Lower leg skin (tissue), 3 donors: Measurements from ENCODE around the gene CNPY3.
"Not testable (repeated sequence)": the region's sequence is repeated elsewhere in the genome, so short reads cannot be mapped to it uniquely, and the experiment has no call there.

Source experiments
- CTCF ChIP-seq, 3 donors: fragments of 450-650 bp; IDR thresholded peaks; one replicate each; pipeline ENCODE4 v1.5.1; 2016; ENCODE audit warnings: antibody characterized with exemption in 3 of 3, mild to moderate bottlenecking in 3 of 3, moderate library complexity in 2 of 3
- POLR2A ChIP-seq, 2 donors: fragments of 450-650 bp; IDR thresholded peaks; one replicate each; pipeline ENCODE4 v1.6.1; 2016 to 2017; ENCODE audit warnings: antibody characterized with exemption in 2 of 2, mild to moderate bottlenecking in 1 of 2, moderate library complexity in 1 of 2

DNA sequence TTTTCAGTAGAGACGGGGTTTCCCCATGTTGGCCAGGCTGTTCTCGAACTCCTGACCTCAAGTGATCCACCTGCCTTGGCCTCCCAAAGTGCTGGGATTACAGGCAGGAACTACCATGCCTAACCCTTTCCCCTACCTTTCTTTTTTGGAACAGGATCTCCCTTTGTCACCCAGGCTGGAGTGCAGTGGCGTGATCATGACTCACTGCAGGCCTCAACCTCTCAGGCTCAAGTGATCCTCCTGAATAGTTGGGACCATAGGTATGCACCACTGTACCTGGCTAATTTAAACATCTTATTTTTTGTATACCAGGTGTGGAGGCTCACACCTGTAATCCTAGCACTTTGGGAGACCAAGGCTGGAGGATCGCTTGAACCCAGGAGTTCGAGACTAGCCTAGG lies 12.1 kb downstream of the CNPY3 start:
- TF ChIP-seq CTCF, POLR2A (IDR thresholded peaks at IDR 0.05): not testable (repeated sequence)
